Aorta (tissue), 5 donors: ENCODE data around the gene TYMP. TPM values are rescaled to one million over a fixed set of nuclear protein-coding genes. Genes with fewer than 3 reads are reported as not detected.

ENCODE experiments used
- ATAC-seq: fragments of 200-7000 bp; cut with Tn5 transposase; one replicate; pipeline ENCODE4 v1.9.1; 2022; ENCODE audit warnings: moderate library complexity; ENCODE audit not compliant: low FRiP score
- DNase-seq, 2 donors: peaks; one replicate each; pipeline ENCODE4 v3.0.0-alpha.2; 2020
- H3K27ac ChIP-seq, 2 donors: one replicate each; pipeline ENCODE4 v1.5.1; 2013; ENCODE audit warnings: low read length in 2 of 2, mild to moderate bottlenecking in 2 of 2, moderate library complexity in 2 of 2, control low read depth in 1 of 2, inconsistent platforms in 1 of 2, low read depth in 1 of 2
- H3K27me3 ChIP-seq, 2 donors: one replicate each; pipeline ENCODE4 v1.6.1; 2013; ENCODE audit warnings: control low read depth in 1 of 2, low read length in 1 of 2, mild to moderate bottlenecking in 1 of 2, moderate library complexity in 1 of 2; ENCODE audit not compliant: insufficient read depth in 2 of 2, control insufficient read depth in 1 of 2
- H3K36me3 ChIP-seq, 2 donors: one replicate each; pipeline ENCODE4 v1.6.1; 2013; ENCODE audit warnings: control low read depth in 1 of 2, low read length in 1 of 2, mild to moderate bottlenecking in 1 of 2; ENCODE audit not compliant: insufficient read depth in 2 of 2, control insufficient read depth in 1 of 2
- H3K4me1 ChIP-seq, 2 donors: one replicate each; pipeline ENCODE4 v1.6.1; 2013; ENCODE audit warnings: low read length in 2 of 2, control low read depth in 1 of 2, mild to moderate bottlenecking in 1 of 2, moderate library complexity in 1 of 2; ENCODE audit not compliant: insufficient read depth in 2 of 2, control insufficient read depth in 1 of 2
- H3K4me3 ChIP-seq, 2 donors: one replicate each; pipeline ENCODE4 v1.5.1; 2013; ENCODE audit warnings: low read length in 2 of 2, control low read depth in 1 of 2, mild to moderate bottlenecking in 1 of 2
- H3K9me3 ChIP-seq: one replicate; pipeline ENCODE4 v1.6.1; 2013; ENCODE audit warnings: mild to moderate bottlenecking, low read length; ENCODE audit not compliant: control insufficient read depth
- WGBS, 2 donors: extraction: QIAGEN DNeasy Blood & Tissue Kit; methylation state at CpG; one replicate each; pipeline ENCODE4 v1.1.7; 2013; 5-methylcytosine and 5-hydroxymethylcytosine counted together
- intact Hi-C, 2 donors: fragments of 100-400 bp; cut with DNase I; formaldehyde crosslinking; loops; one replicate each; pipeline versions ENCODE4 v1.14.2 to v1.15.0; 2022
- polyA plus RNA-seq, 2 donors: library from polyadenylated mRNA; stranded (reverse); fragments of 200-250 nt; gene quantifications; one replicate each; pipeline ENCODE4 v1.2.3, GENCODE V29; 2013
- total RNA-seq, 2 donors: library from RNA; stranded (reverse); fragmentation: NEBNext Ultra II Directional; extraction: Animal tissue kit (Norgen Biotek cat#: 25700); gene quantifications; one replicate each; pipeline ENCODE4 v1.2.1, GENCODE V29; 2021
- donor health status: healthy with polysubstance abuse.
- donor health status: Bipolar disorder and iron deficiency.
- donor health status: DM: no; HTN: no; CAD: no.
- donor health status: DM: no; HTN: no; CAD: no.
- donor health status: DM: yes; HTN: yes; CAD: no.

TYMP gene
- total and polyA plus RNA-seq, 4 donors: 37.7 to 99.2 (median 57.7) TPM

GRCh38 chr22:50574383-50574755, 44.6 kb upstream of the TYMP start:
- WGBS, 2 donors: 94% methylated on average over 11 of the region's 11 CpGs
- no peaks in the 10 kb centered on the region for H3K36me3 ChIP-seq

DNA sequence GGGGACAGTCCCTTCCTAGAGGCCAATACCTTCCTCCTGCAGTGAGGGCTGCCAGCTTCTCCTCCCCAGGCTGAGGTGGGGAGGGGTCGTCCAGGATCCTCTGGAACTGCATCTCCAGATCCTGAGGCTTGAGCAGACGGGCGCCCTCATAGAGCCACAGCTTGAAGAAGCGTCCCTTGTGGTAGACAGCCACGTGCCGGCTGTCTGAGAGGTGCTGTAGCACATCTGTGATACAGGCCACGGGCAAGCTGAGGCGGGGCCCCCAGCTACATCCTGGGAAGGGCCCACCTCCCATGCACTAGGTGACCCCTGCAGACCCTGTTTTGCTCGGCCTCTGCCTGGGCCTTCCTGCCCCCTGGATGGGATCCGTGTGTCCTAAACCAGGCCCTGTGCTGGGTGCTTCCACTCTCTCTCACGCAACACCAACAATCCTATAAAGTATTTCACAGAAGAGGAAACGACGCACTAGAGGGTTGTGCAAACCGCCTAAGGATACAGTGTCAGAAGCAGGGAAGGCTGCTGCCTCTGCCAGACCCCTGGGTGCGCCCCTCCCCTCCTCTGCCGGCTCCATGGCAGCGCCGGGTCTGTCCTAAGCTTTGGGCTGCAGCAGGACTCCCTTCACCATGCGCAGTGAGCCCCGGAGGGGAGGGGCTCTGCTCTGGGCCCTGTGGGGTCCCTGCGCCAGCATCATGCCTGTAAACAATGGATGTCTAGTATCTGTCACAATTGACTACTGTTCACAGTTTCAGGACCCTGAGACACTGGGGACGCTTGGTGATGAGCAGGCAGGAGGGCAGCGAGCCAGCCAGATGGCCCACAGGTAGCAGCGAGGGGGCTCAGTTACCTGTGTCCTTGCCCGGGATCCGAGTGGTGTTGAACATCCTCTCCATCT, 43.9 kb upstream of the TYMP start:
- Histone ChIP-seq H3K9me3 (no peaks in the 10 kb centered on the region), H3K4me3 (no peak overlapping the region), H3K4me1 (no peaks in the 10 kb centered on the region), H3K27me3 (no peaks in the 10 kb centered on the region), H3K27ac (no peak overlapping the region), H3K36me3 (no peaks in the 10 kb centered on the region)
- intact Hi-C loops: no loop called here
- DNase-seq (peak; percentile 33 to 69), ATAC-seq (no peak)
- 82 to 87% methylated on average over 26 of the region's 26 CpGs for WGBS, 2 donors

More at GRCh38 chr22:50574383-50574755, 44.6 kb upstream of the TYMP start:
- H3K9me3 ChIP-seq: no peaks in the 10 kb centered on the region
- DNase-seq (peak in 1 of 2 donors; percentile 24), ATAC-seq (no peak)
- intact Hi-C loops: no loop called here
- no peaks in the 10 kb centered on the region for H3K27me3 ChIP-seq
- H3K27ac ChIP-seq: no peak overlapping the region
- H3K4me3 ChIP-seq: no peak overlapping the region
- no peaks in the 10 kb centered on the region for H3K4me1 ChIP-seq

- Histone ChIP-seq H3K4me1 (no peaks in the 10 kb centered on the region), H3K4me3 (no peak overlapping the region), H3K36me3 (no peaks in the 10 kb centered on the region), H3K27me3 (no peaks in the 10 kb centered on the region), H3K27ac (no peak overlapping the region), H3K9me3 (no peaks in the 10 kb centered on the region)
- 92 to 96% methylated on average over 11 of the region's 11 CpGs for WGBS, 2 donors
- ATAC-seq (no peak), DNase-seq (peak; percentile 44 to 61)
- intact Hi-C loops: no loop called here
Observed at GRCh38 chr22:50572965-50573364, 43.2 kb upstream of the TYMP start.

DNA sequence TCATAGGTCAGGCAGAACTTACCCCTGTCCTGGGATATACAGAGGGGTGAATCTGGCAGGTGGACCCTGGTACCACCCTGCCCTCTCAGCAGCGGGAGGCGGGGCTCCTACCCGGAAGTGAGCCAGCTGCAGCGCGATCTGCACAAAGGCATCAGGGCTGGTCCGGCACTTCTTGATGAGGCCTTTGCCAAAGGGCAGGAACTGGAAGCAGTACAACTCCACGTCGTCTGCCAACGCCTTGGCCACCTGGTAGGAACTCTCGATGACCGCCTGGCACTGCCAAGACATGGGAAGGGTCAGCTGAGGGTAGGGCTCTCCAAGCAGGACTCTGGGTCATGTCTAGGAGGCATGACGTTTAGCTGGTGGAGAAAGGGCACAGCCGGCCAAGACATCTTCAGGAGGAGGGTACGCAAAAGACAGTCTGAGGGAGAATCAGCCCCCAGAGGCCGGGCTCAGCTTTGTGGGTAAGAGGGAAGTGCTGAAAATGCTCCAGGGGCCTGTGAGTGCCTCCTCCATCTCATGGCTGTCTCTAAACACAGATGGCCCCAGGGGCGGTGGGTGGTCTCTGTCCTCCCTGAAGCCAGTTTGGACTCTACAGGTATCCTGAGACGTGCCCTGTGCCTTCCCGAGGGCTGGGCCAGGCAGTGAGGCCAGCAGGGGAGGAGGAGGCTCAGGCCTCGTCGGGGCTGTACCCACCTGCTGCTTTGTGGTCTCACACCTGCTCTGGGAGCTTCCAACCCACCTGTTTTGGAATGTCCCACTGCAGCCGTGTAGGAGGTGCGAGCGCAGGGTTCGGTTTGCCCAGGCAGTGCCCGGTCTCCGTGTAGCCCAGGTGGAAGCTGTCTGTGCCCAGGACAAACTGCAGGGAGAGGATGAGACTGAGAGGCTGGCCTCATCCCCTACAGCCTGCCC, 41.7 kb upstream of the TYMP start:
- H3K27me3 ChIP-seq: no peaks in the 10 kb centered on the region
- peak; percentile 32 to 67 for DNase-seq
- no peaks in the 10 kb centered on the region for H3K36me3 ChIP-seq
- H3K4me1 ChIP-seq: no peaks in the 10 kb centered on the region
- no peaks in the 10 kb centered on the region for H3K9me3 ChIP-seq
- H3K27ac ChIP-seq: no peak overlapping the region
- intact Hi-C loops: no loop called here
- 86 to 87% methylated on average over 26 of the region's 26 CpGs for WGBS, 2 donors
- no peak for ATAC-seq
- no peak overlapping the region for H3K4me3 ChIP-seq

DNA sequence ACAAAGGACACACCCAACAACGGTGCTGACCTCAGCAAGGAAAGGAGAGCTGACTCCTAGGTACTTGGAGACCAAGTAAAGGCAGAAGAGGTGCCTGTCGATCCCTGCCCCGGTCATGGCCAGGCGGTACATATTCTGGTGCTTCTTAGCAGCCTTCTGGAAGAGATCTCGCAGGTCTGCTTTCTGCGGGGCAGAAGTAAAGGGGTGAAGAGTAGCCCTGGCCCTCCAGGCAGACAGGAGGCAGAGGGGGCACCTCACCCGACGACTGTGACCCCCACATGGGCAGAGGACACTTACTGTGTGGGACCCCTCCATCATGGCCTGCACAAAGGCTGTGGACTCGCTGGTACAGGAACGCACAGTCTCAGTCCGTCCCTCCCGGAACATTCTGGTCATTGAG, 41.0 kb upstream of the TYMP start:
- no peaks in the 10 kb centered on the region for H3K4me1 ChIP-seq
- ATAC-seq (no peak), DNase-seq (peak; percentile 34 to 49)
- H3K9me3 ChIP-seq: no peaks in the 10 kb centered on the region
- H3K27me3 ChIP-seq: no peaks in the 10 kb centered on the region
- WGBS, 2 donors: 93% methylated on average over 12 of the region's 12 CpGs
- intact Hi-C loops: no loop called here
- no peak overlapping the region for H3K27ac ChIP-seq
- H3K4me3 ChIP-seq: no peak overlapping the region
- H3K36me3 ChIP-seq: no peaks in the 10 kb centered on the region

- Histone ChIP-seq H3K27ac (no peak overlapping the region), H3K9me3 (no peaks in the 10 kb centered on the region), H3K4me3 (no peak overlapping the region), H3K4me1 (no peaks in the 10 kb centered on the region), H3K36me3 (no peaks in the 10 kb centered on the region), H3K27me3 (no peaks in the 10 kb centered on the region)
- 94 to 95% methylated on average over 13 of the region's 13 CpGs for WGBS, 2 donors
- ATAC-seq (no peak), DNase-seq (peak; percentile 24 to 35)
- intact Hi-C loops: no loop called here
Observed at GRCh38 chr22:50569896-50570535, 40.2 kb upstream of the TYMP start.

DNA sequence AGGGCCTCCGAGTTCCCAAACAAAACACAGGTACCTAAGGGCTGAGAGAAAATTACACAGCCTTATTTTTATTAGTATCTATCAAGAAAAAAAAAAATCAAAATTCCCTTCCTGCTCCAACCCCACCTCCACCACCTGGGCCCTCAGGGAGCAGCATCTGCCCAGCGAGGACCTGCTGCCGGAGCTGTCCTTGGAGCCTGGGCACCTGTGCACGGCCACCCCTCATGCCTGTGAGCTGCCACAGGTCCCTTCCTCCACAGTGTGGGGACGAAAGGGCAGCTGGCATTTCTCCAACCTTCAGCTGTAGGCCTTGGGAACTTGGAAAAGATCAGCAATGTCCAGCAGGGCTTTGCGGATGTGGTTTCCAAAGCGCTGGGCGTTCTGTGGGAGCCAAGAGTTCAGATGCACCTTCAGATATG, 39.2 kb upstream of the TYMP start:
- DNase-seq (peak; percentile 11 to 56), ATAC-seq (no peak)
- WGBS, 2 donors: 85 to 88% methylated on average over 8 of the region's 8 CpGs
- no peaks in the 10 kb centered on the region for H3K27me3 ChIP-seq
- no peaks in the 10 kb centered on the region for H3K9me3 ChIP-seq
- intact Hi-C loops: no loop called here
- no peaks in the 10 kb centered on the region for H3K36me3 ChIP-seq
- no peak overlapping the region for H3K4me3 ChIP-seq
- H3K4me1 ChIP-seq: no peaks in the 10 kb centered on the region
- H3K27ac ChIP-seq: no peak overlapping the region

DNA sequence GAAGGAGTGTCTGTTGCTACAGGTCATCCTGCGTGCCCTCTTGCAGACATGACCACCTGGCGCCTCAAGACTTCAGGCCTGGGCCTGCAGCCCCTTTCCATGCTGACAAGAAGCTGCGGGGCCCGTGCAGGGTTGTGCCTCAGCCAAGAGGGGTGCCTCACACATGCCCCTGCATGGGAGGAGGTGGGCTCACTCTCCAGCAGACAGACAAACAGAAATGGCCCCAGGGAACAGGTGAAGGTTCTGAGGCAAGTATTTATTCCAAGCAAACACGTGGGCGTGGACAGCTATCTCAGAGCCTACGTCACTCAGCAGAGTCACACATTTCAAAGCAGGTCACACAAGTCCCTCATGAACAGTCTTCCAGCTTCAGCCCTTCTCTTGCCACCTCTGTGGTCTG, 38.8 kb upstream of the TYMP start:
- no peaks in the 10 kb centered on the region for H3K36me3 ChIP-seq

More for the DNA sequence above, 38.8 kb upstream of the TYMP start:
- Histone ChIP-seq H3K9me3 (no peaks in the 10 kb centered on the region), H3K27me3 (no peaks in the 10 kb centered on the region), H3K4me3 (no peak overlapping the region), H3K4me1 (no peaks in the 10 kb centered on the region), H3K27ac (no peak overlapping the region)
- intact Hi-C loops: no loop called here
- 88 to 90% methylated on average over 7 of the region's 7 CpGs for WGBS, 2 donors
- DNase-seq (peak; percentile 29 to 60), ATAC-seq (no peak)
